Caco-2 (cell line): ENCODE results near the gene PFKFB3. TPM values are rescaled to one million over a fixed set of nuclear protein-coding genes. Genes with fewer than 3 reads are reported as not detected.

Experiments
- BruUV-seq: library from RNA; stranded (reverse); fragments of 400-500 nt; replicated peaks from 2 replicates; lab custom pipeline; 2021; lab: Mats Ljungman, UMichigan
- CTCF ChIA-PET: fragments of 300-600 bp; sonication (Branson Sonifier 250); formaldehyde crosslinking; loops from one replicate; lab custom pipeline; 2022; ENCODE audit warnings: antibody characterized with exemption; lab: Charles Lee
- POLR2A ChIA-PET: fragments of 300-600 bp; sonication (Branson Sonifier 250); formaldehyde crosslinking; loops from one replicate; lab custom pipeline; 2022; ENCODE audit warnings: antibody characterized with exemption; lab: Charles Lee
- DNase-seq, 2 experiments: peaks; one replicate each; pipeline versions ENCODE4 v3.0.0 to v3.0.0-alpha.2; 2020 to 2022
- H3K27me3 ChIP-seq: replicated peaks from 2 replicates; pipeline ENCODE4 v1.6.0; 2011; ENCODE audit warnings: low read length; ENCODE audit not compliant: control insufficient read depth, insufficient read depth
- H3K36me3 ChIP-seq: 2 replicates; pipeline ENCODE4 v1.5.1; 2011; ENCODE audit warnings: low read length; ENCODE audit not compliant: control insufficient read depth, insufficient read depth
- H3K4me1 ChIP-seq: fragments of 250-450 bp; sonication (Bioruptor Pico); 2 replicates; pipeline ENCODE4 v1.5.1; 2020; ENCODE audit warnings: mild to moderate bottlenecking
- H3K4me3 ChIP-seq: 2 replicates; pipeline ENCODE4 v1.5.1; 2011; ENCODE audit warnings: low read depth, mild to moderate bottlenecking, control low read depth, low read length
- H3K9me3 ChIP-seq: fragments of 250-450 bp; sonication (Bioruptor Pico); 2 replicates; pipeline ENCODE4 v1.5.1; 2020; ENCODE audit warnings: mild to moderate bottlenecking, moderate library complexity
- H3K27ac Mint-ChIP-seq: one replicate; pipeline ENCODE4 v1.8.0; 2022; ENCODE audit warnings: mixed read lengths; ENCODE audit not compliant: unreplicated experiment
- H3K27me3 Mint-ChIP-seq: one replicate; pipeline ENCODE4 v1.8.0; 2022; ENCODE audit warnings: mixed read lengths; ENCODE audit not compliant: insufficient read depth, unreplicated experiment
- H3K36me3 Mint-ChIP-seq: one replicate; pipeline ENCODE4 v1.8.0; 2022; ENCODE audit warnings: mild to moderate bottlenecking, mixed read lengths; ENCODE audit not compliant: insufficient read depth, unreplicated experiment
- H3K4me1 Mint-ChIP-seq: one replicate; pipeline ENCODE4 v1.8.0; 2022; ENCODE audit warnings: low read depth, mixed read lengths; ENCODE audit not compliant: unreplicated experiment
- H3K4me3 Mint-ChIP-seq: one replicate; pipeline ENCODE4 v1.8.0; 2022; ENCODE audit warnings: mild to moderate bottlenecking, moderate library complexity, mixed read lengths; ENCODE audit not compliant: unreplicated experiment
- H3K9me3 Mint-ChIP-seq: one replicate; pipeline ENCODE4 v1.8.0; 2022; ENCODE audit warnings: mixed read lengths; ENCODE audit not compliant: unreplicated experiment
- CTCF ChIP-seq, 2 experiments: fragments of 200-600 bp in 1 of 2; IDR thresholded peaks; 1 replicate in 1 of 2; 2 replicates in 1 of 2; pipeline versions ENCODE4 v1.5.1 to v1.8.0; 2011 to 2022; ENCODE audit warnings: antibody characterized with exemption in 1 of 2, control low read depth in 1 of 2, inconsistent platforms in 1 of 2, low read depth in 1 of 2, low read length in 1 of 2, mild to moderate bottlenecking in 1 of 2, moderate library complexity in 1 of 2; ENCODE audit not compliant: insufficient read depth in 1 of 2, severe bottlenecking in 1 of 2, unreplicated experiment in 1 of 2
- intact Hi-C: fragments of 100-400 bp; cut with micrococcal nuclease; formaldehyde crosslinking; loops from one replicate; pipeline ENCODE4 v1.10.0; 2022; ENCODE audit not compliant: unreplicated experiment
- total RNA-seq: library from RNA; stranded (reverse); gene quantifications from 2 replicates; pipeline ENCODE4 v1.2.3, GENCODE V29; 2022

Gene PFKFB3
- total RNA-seq, 1 experiment from 2014 or later, result 33.0 TPM

DNA sequence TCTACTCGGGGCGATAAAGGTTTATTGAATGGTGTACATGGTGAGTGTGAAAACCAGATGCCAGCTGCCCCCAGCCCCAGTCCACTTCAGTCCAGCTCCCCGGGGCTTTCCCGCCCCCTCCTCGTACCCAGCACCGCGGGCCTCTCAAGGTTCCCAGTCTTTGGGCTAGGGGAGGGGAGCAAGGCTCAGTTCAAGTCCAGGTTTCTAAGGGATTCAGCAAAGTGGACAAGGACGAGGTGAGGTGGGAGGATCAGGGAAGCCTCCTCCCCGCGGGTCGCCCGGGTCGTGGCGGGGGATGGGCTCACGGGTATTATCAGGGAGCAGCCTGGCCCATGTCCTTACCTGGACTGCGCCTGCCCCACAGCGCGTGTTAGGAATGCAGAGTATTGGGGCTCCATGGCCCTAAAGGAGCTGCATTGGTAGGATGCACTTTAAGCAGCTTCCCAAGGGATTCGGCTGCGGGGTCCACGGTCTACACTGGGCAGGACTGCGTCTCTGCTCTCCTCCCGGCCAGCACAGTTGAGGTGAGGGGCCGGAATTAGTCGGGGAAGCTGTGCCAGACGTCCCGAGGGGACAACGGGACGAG, 541 bp upstream of the PFKFB3 start:
- H3K4me1 Mint-ChIP-seq, result peaks cover 8% of the 10 kb centered on the region
- no peak for DNase-seq
- H3K27me3 Mint-ChIP-seq, result no peaks in the 10 kb centered on the region
- H3K27ac Mint-ChIP-seq, result peak overlapping the region; percentile 78
- intact Hi-C loops, result loop anchor here (1.0 to 5.0 kb wide), 7 partner anchors 37 to 475 kb away; partner anchors contain the start of gene RBM17
- H3K27me3 ChIP-seq, result no peaks in the 10 kb centered on the region
- no TSS peak for BruUV-seq
- no peaks in the 10 kb centered on the region for H3K9me3 ChIP-seq
- H3K4me3 Mint-ChIP-seq, result peak overlapping the region; percentile 92
- no peaks in the 10 kb centered on the region for H3K36me3 ChIP-seq
- H3K4me1 ChIP-seq, result peaks cover 13% of the 10 kb centered on the region
- no peak for TF ChIP-seq CTCF (IDR thresholded peaks at IDR 0.05; ENCODE audit: insufficient read depth in 1 of 2, low read depth in 1 of 2, low read length in 1 of 2, severe bottlenecking in 1 of 2, unreplicated experiment in 1 of 2)
- ChIA-PET POLR2A (interaction anchor here (0.6 to 2.8 kb wide), 15 partner anchors 8 to 312 kb away, joined by 3 to 46 read pairs (median 4); partner anchors contain the start of genes ANKRD16 and FBH1), CTCF (interaction anchor here (0.6 to 5.2 kb wide), 28 partner anchors 12 to 312 kb away, joined by 3 to 327 read pairs (median 4); partner anchors contain the start of genes ANKRD16 and FBH1)
- H3K9me3 Mint-ChIP-seq, result no peaks in the 10 kb centered on the region
- peak overlapping the region; percentile 78 for H3K4me3 ChIP-seq
- peaks cover 23% of the 10 kb centered on the region for H3K36me3 Mint-ChIP-seq

GRCh38 chr10:6203331-6204062, 765 bp downstream of the PFKFB3 start:
- POLR2A ChIA-PET, result interaction anchor here (0.6 to 2.8 kb wide), 10 partner anchors 40 to 1729 kb away, joined by 3 to 46 read pairs (median 5); no protein-coding TSS in a partner anchor
- H3K9me3 Mint-ChIP-seq, result no peaks in the 10 kb centered on the region
- BruUV-seq, result no TSS peak
- peaks cover 8% of the 10 kb centered on the region for H3K4me1 Mint-ChIP-seq
- H3K36me3 ChIP-seq, result no peaks in the 10 kb centered on the region
- DNase-seq, result peak; percentile 61 to 85
- H3K4me3 Mint-ChIP-seq, result peak overlapping the region; percentile 92
- peak in 1 of 2 experiments; percentile 20 for TF ChIP-seq CTCF (IDR thresholded peaks at IDR 0.05; ENCODE audit: insufficient read depth in 1 of 2, low read depth in 1 of 2, low read length in 1 of 2, severe bottlenecking in 1 of 2, unreplicated experiment in 1 of 2)
- no peaks in the 10 kb centered on the region for H3K27me3 Mint-ChIP-seq
- peaks cover 13% of the 10 kb centered on the region for H3K4me1 ChIP-seq
- no peaks in the 10 kb centered on the region for H3K27me3 ChIP-seq
- CTCF ChIA-PET, result interaction anchor here (0.6 to 5.2 kb wide), 14 partner anchors 10 to 218 kb away, joined by 3 to 327 read pairs (median 6); no protein-coding TSS in a partner anchor
- peak overlapping the region; percentile 78 for H3K4me3 ChIP-seq
- intact Hi-C loops, result loop anchor here (2.0 to 5.0 kb wide), 3 partner anchors 39 to 474 kb away; partner anchors contain the start of gene RBM17
- H3K9me3 ChIP-seq, result no peaks in the 10 kb centered on the region
- H3K36me3 Mint-ChIP-seq, result peaks cover 23% of the 10 kb centered on the region
- peak overlapping the region; percentile 78 for H3K27ac Mint-ChIP-seq

DNA sequence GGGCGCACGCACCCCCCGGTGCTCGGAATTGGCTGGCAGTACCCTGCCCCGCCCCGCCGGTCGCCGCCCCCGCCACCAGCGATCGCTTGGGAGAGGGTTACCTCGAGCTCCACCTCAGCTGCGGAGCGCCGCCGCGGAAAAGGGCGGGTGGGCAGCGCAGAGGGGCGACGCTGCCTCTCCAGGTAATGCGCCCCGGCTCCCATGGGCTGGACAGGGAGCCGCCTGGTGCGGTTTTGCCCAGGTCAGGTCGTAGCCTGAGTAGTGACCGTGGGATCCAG, 1.3 kb downstream of the PFKFB3 start:
- peak overlapping the region; percentile 78 for H3K4me3 ChIP-seq
- TF ChIP-seq CTCF (IDR thresholded peaks at IDR 0.05; ENCODE audit: insufficient read depth in 1 of 2, low read depth in 1 of 2, low read length in 1 of 2, severe bottlenecking in 1 of 2, unreplicated experiment in 1 of 2), result no peak
- H3K27ac Mint-ChIP-seq, result peak overlapping the region; percentile 78
- CTCF ChIA-PET, result interaction anchor here (2.3 kb wide), 1 partner anchor 198 kb away, joined by 17 read pairs; no protein-coding TSS in a partner anchor
- no peaks in the 10 kb centered on the region for H3K36me3 ChIP-seq
- BruUV-seq, result no TSS peak
- H3K4me1 Mint-ChIP-seq, result peaks cover 8% of the 10 kb centered on the region
- POLR2A ChIA-PET, result interaction anchor here (0.6 kb wide), 1 partner anchor 60 kb away, joined by 4 read pairs; no protein-coding TSS in a partner anchor
- peak overlapping the region; percentile 92 for H3K4me3 Mint-ChIP-seq
- peaks cover 13% of the 10 kb centered on the region for H3K4me1 ChIP-seq
- no peaks in the 10 kb centered on the region for H3K27me3 ChIP-seq
- H3K9me3 ChIP-seq, result no peaks in the 10 kb centered on the region
- intact Hi-C loops, result loop anchor here (5.0 kb wide), 2 partner anchors 117 to 473 kb away; partner anchors contain the start of gene RBM17
- DNase-seq, result peak in 1 of 2 experiments; percentile 33
- no peaks in the 10 kb centered on the region for H3K9me3 Mint-ChIP-seq
- no peaks in the 10 kb centered on the region for H3K27me3 Mint-ChIP-seq
- H3K36me3 Mint-ChIP-seq, result peaks cover 23% of the 10 kb centered on the region
